HG03521 (cell line): ENCODE results near the gene C2CD2L.
A peak's percentile ranks its signal among the peaks of the same experiment; 100 is the strongest.
"Not testable (repeated sequence)": the region's sequence is repeated elsewhere in the genome, so short reads cannot be mapped to it uniquely, and the experiment has no call there.

Experiments used
- ATAC-seq: cut with Tn5 transposase; IDR thresholded peaks from one replicate; pipeline ENCODE4 v1.9.1; 2021; ENCODE audit warnings: mild to moderate bottlenecking, moderate library complexity; ENCODE audit not compliant: unreplicated experiment

The C2CD2L gene

GRCh38 chr11:119092880-119093842 is 14.0 kb upstream of the C2CD2L start:
- ATAC-seq = no peak

DNA sequence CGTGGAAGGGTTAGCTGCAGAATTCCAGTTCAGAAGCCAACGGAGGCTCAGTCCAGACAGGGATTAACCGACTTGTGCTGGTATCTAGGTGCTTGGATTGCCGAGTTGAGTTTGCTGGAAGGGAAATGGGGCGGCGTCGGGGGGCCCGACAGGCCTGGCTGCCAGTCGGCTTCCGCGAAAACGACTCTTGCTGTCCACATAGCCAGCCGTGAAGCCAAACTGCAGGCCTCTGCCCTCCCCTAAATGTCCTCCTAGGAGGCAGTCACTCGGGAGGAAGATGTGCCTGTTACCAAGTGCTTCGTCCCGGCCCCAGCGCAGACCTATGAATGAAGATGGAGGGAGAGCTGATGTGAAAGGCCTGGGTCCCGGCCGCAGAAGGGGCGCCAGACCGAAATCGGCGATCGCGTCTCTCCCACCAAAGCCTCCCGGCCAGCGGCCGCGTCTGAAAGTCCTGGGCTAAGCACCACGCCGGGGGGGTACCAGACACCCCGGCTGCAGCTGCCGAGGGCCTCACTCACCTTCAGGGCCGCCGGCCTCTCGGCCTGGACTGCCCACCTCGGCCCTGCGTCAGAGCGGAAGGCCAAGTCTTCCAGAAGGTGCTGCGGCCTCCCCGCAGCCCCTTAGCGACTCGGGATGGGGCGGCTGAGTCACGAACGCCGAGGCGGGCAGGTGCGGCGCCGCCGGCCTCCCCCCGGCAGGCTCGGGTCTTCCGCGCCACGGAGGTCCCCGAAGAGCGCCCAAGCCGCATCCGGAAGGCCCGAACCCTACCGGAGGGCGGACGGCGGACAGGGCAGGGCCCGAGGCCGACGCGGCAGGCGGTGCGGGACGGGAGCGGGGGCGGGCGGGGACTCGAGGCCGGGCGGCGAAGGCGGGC is 13.0 kb upstream of the C2CD2L start:
- ATAC-seq = no peak

DNA sequence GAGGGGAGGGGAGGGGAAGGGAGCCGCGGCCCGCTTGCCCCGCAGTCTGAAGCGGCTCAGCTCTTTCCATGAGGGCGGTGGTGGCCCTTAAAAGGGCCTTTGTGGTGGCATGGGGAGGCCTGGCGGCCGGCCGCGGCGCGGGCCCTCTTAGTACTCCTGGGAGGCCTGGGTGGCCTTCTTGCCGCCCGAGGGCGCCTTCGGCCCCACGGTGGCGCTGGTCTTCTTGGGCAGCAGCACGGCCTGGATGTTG is 12.4 kb upstream of the C2CD2L start:
- ATAC-seq = peak; percentile 31

- peak; percentile 74 for ATAC-seq
Measured at GRCh38 chr11:119095066-119095880, 11.9 kb upstream of the C2CD2L start.

- no peak for ATAC-seq
Measured at GRCh38 chr11:119099711-119100110, 7.4 kb upstream of the C2CD2L start.

DNA sequence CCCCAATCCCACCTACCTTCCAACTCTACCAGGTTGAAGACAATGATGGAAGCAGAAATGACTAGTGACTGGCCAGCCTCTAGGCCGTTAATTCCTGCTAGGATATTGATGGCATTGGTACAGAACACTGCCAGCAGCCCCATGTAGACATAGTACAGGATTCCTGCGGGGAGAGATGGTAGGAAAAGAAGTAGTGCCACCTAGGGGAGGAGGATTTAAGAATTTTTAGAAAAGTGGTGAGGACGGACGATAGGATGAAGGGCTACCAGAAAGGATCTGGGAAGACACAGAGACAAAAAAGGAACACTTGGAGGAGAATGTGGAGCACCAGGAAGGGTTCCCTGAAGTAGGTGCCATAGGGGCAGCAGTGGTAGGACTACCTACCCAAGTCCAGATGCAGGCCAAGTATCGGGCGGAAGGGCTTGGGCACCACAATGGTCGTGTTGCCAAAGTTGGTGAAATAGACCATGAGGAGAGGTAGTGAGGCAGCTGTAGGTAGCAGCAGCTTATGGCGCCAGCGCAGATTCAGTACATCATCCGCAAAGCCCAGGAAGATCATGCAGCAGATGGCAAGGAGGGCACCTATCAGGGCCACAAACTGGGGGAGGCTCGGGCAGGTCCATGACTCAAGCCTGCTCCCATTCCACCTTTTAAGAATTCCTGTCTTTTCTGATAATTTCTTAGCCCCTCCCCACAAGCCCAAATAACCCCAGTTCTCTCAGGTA is 6.7 kb upstream of the C2CD2L start:
- ATAC-seq = no peak

- peak; percentile 22 for ATAC-seq
Measured at GRCh38 chr11:119100994-119101758, 6.0 kb upstream of the C2CD2L start.

- ATAC-seq = peak; percentile 72
Measured at GRCh38 chr11:119101759-119102423, 5.3 kb upstream of the C2CD2L start, which contains the start of gene DPAGT1. Gene DPAGT1, minus strand, starts transcription at chr11:119101853. Its CDS starts 198 bp downstream, at chr11:119101655.

DNA sequence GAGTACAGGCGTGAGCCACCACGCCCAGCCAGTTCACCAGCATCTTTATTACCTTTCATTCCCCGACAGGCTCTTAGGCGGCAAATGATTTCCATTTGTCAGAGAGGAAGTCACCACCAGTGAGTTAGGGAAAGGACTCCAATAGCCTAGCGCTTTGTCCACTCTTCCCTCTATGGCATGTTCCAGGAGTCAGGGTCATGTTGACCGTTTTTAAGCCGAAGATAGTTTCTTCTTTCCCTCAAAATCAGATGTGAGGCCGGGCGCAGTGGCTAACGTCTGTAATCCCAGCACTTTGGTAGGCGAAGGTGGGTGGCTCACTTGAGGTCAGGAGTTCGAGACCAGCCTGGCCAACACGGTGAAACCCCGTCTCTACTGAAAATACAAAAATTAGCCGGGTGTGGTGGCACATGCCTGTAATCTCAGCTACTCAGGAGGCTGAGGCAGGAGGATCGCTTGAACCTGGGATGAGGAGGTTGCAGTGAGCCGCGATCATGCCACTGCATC is 3.9 kb upstream of the C2CD2L start:
- not testable (repeated sequence) for ATAC-seq

DNA sequence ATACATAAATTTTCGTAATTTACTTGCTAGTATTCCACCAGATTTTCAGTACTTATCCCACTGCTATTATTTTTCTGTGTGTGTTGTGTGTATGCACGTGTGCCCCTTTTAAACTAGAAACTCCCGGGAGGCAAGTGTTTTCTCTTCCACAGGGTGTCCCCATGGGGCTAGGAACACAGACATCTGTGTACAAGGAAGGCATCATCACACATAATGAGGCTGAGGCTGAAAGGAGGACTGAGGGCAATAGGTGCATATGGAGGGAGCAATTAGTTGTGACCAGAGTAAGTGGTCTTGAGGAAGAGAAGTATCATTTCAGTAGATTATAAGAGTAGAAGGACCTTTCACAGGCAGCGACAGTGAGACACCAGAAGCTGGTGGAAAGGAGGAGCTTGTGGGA is 3.4 kb upstream of the C2CD2L start:
- no peak for ATAC-seq

- ATAC-seq = peak; percentile 26
Measured at GRCh38 chr11:119107538-119108145, 498 bp downstream of the C2CD2L start.

DNA sequence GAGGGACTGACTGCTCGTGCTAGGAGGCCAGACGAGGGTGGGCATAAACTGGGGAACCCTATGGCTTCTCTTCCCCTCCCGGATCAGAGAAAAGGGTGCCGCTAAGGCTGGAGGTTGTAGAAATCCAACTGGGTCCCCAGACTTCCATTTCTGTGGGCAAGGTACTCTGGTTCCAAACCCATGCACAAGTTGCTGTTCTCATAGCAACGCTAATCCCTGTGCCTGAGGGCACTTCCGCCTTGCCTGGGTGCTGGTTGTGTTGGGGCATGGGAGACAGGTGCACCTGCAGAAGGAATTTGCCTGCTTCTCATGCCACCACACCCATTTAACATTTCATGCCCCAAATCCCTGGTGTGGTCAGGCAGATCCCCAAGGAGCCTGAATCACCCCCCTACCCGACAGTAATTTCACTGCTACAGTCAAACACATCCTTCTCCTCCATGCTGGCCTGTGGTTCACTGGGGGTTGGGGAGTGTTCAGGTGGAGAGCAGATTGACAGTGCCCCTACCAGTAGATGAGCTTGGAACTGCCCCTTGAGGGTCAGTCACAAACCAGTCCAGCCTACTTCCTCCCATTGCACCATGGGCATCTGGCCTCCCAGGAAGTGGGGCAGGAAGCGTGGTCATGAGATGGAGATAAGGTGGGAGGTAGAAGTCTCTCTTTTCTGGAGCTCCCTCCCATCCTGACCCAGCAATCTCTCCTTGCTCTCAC is 1.2 kb downstream of the C2CD2L start:
- no peak for ATAC-seq

DNA sequence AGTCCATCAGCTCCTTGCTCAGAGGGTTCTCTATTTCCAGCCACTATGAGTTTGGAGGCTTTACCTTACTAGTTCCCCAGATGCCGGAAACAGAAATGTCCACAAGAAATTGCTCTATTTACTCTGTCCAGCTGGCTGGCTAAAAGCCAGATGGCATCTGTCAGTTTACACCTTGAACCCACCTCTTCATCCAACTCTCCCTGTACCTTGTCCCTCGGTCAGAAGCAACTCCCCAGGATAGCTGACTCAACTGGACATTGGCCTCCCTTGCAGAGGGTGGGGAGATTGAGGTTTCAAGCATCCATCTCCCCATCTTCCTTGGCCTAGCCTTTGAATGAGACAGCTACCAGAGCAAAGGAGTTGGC is 1.7 kb downstream of the C2CD2L start:
- ATAC-seq = no peak

- no peak for ATAC-seq
Measured at GRCh38 chr11:119109843-119110242, 2.7 kb downstream of the C2CD2L start.

GRCh38 chr11:119110439-119110838 is 3.3 kb downstream of the C2CD2L start:
- ATAC-seq = no peak

DNA sequence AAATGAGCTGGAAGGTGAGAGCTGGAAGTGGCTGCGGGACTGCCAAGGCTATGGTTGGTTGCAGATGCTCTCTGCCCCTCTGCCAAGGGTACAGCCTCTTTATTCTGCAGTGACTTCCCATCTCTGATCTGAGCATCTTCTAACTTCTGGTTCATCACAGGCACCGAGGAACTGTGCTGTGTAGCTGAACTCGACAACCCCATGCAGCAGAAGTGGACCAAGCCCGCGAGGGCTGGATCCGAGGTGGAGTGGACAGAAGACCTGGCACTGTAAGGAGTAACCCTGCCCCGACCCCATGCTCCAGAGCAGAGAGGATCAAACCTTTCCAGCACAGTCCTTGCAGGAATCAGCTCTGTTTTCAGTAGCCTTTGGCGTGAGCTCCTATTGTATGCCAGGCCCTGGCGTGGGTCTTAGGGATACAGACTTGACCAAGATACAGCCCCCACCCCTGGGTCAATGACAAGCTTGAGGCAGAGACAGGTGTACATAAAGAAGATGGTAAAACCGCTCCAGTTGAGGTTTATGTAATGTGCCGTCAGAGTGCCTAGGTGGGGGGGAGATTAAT is 4.3 kb downstream of the C2CD2L start:
- no peak for ATAC-seq

GRCh38 chr11:119112314-119113020 is 5.3 kb downstream of the C2CD2L start:
- no peak for ATAC-seq
